Ovary (tissue), 3 donors: ENCODE results near the gene RAC3.

Experiments used
- CTCF ChIP-seq, 3 donors: fragments of 450-650 bp in 2 of 3; fragments of 200-600 bp in 1 of 3; IDR thresholded peaks; one replicate each; pipeline versions ENCODE4 v1.5.1 to v1.8.0; 2016 to 2022; ENCODE audit warnings: antibody characterized with exemption in 3 of 3, mild to moderate bottlenecking in 1 of 3
- EP300 ChIP-seq: sonication (generic); formaldehyde crosslinking; IDR thresholded peaks from one replicate; pipeline ENCODE4 v1.6.1; 2017; ENCODE audit warnings: antibody characterized with exemption
- POLR2A ChIP-seq: fragments of 450-650 bp; IDR thresholded peaks from one replicate; pipeline ENCODE4 v1.6.1; 2017; ENCODE audit warnings: antibody characterized with exemption, mild to moderate bottlenecking, moderate library complexity
- donor health status: DM: no; HTN: no; CAD: no.

GRCh38 chr17:82009413-82009812, 22.1 kb upstream of the RAC3 start:
- no peak for TF ChIP-seq EP300
- no peak for TF ChIP-seq POLR2A
- TF ChIP-seq CTCF (IDR thresholded peaks at IDR 0.05), result no peak
